Measurements from ENCODE around the gene ANKFN1.

DNA sequence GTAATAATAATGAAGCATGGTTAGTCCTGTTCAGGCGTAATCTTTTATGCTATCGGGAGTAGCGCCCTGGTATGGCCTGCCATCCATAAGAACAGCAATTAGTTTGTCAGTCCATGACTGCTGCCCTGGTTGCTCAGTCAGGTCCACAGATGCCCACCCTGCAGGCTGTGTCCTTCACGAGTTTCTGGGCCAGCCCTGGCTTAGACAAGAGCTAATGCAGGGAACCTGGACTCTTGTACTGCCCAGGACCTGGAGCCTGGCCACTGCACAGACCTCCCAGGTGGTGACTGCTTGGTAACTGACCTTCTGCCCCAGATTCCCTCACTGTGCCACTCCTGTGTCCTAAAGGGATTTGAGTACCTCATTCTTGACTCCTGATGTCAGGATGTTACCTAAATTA is 279.2 kb downstream of the ANKFN1 start:
- TF ChIP-seq CTCF (IDR thresholded peaks at IDR 0.05) (no peak), POLR2AphosphoS5 (IDR thresholded peaks at IDR 0.05; ENCODE audit: low read depth, low read length) (no peak), SIN3A (IDR thresholded peaks at IDR 0.05; ENCODE audit: borderline replicate concordance, insufficient read depth, low read depth, low read length) (no peak)
